HCT116 (cell line): ENCODE data around the gene RFX8. TPM values are rescaled to one million over a fixed set of nuclear protein-coding genes. Genes with fewer than 3 reads are reported as not detected.

Experiments
- ATAC-seq: fragments of 200-7000 bp; cut with Tn5 transposase; 2 replicates; pipeline ENCODE4 v1.9.1; 2020; ENCODE audit warnings: mild to moderate bottlenecking, moderate library complexity
- BruUV-seq: library from RNA; stranded (reverse); fragments of 400-500 nt; replicated peaks from 2 replicates; lab custom pipeline; 2021; lab: Mats Ljungman, UMichigan
- CTCF ChIA-PET: fragments of 300-600 bp; sonication (Branson Sonifier 250); formaldehyde crosslinking; loops from one replicate; lab custom pipeline; 2021; ENCODE audit warnings: antibody characterized with exemption; lab: Charles Lee
- POLR2A ChIA-PET: fragments of 300-600, 350-600 bp; sonication (Branson Sonifier 250); formaldehyde crosslinking; loops from one replicate; lab custom pipeline; 2021; ENCODE audit warnings: antibody characterized with exemption; lab: Charles Lee
- RAD21 ChIA-PET, 2 experiments: fragments of 300-600 bp; sonication (Branson Sonifier 250); formaldehyde crosslinking; loops; one replicate each; lab custom pipeline; 2023; ENCODE audit warnings: low total read pairs in 2 of 2; ENCODE audit not compliant: uncharacterized antibody in 2 of 2, unreplicated experiment in 2 of 2, low non-redundant PET in 1 of 2; lab: Charles Lee
- DNase-seq: peaks from one replicate; pipeline ENCODE4 v3.0.0-alpha.2; 2010; ENCODE audit warnings: low read depth, low spot score
- H2AFZ ChIP-seq: fragments of 200-600 bp; shearing (Covaris generic), sonication (generic); 2 replicates; pipeline ENCODE4 v1.6.1; 2017; ENCODE audit warnings: low read depth, mixed run types, mixed read lengths, antibody characterized with exemption, low read length; ENCODE audit not compliant: poor library complexity, severe bottlenecking
- H3K27ac ChIP-seq: 2 replicates; pipeline ENCODE4 v1.5.1; 2012; ENCODE audit warnings: low read depth, low read length
- H3K27me3 ChIP-seq: fragments of 200-600 bp; sonication (generic); 2 replicates; pipeline ENCODE4 v1.6.1; 2016; ENCODE audit warnings: mixed run types, low read length, mixed read lengths; ENCODE audit not compliant: insufficient read depth
- H3K36me3 ChIP-seq, 2 experiments: fragments of 200-500 bp in 1 of 2; fragments of 200-600 bp in 1 of 2; sonication (Bioruptor generic) in 1 of 2; sonication (generic) in 1 of 2; 2 replicates each; pipeline versions ENCODE4 v1.5.1 to v1.6.1; 2014 to 2016; ENCODE audit warnings: low read length in 2 of 2, inconsistent platforms in 1 of 2, mixed read lengths in 1 of 2, mixed run types in 1 of 2; ENCODE audit not compliant: insufficient read depth in 2 of 2, control insufficient read depth in 1 of 2
- H3K4me1 ChIP-seq, 2 experiments: fragments of 200-600 bp in 1 of 2; sonication (generic) in 1 of 2; 2 replicates each; pipeline versions ENCODE4 v1.5.1 to v1.6.1; 2012 to 2017; ENCODE audit warnings: low read length in 2 of 2, inconsistent platforms in 1 of 2, mild to moderate bottlenecking in 1 of 2, mixed read lengths in 1 of 2, mixed run types in 1 of 2, moderate library complexity in 1 of 2; ENCODE audit not compliant: insufficient read depth in 2 of 2, control insufficient read depth in 1 of 2
- H3K4me2 ChIP-seq: fragments of 200-600 bp; sonication (generic); 2 replicates; pipeline ENCODE4 v1.6.1; 2017; ENCODE audit warnings: mixed run types, low read length, mixed read lengths
- H3K4me3 ChIP-seq, 2 experiments: fragments of 200-600 bp in 1 of 2; sonication (generic) in 1 of 2; replicated peaks in 1 of 2; 2 replicates each; pipeline ENCODE4 v1.5.1; 2011 to 2016; ENCODE audit warnings: low read length in 2 of 2, control low read depth in 1 of 2, low read depth in 1 of 2, mild to moderate bottlenecking in 1 of 2, mixed read lengths in 1 of 2, mixed run types in 1 of 2
- H3K79me2 ChIP-seq: fragments of 200-600 bp; sonication (generic); 2 replicates; pipeline ENCODE4 v1.6.1; 2017; ENCODE audit warnings: mild to moderate bottlenecking, mixed run types, low read length, moderate library complexity, mixed read lengths; ENCODE audit not compliant: insufficient read depth
- H3K9ac ChIP-seq: fragments of 200-600 bp; sonication (generic); 2 replicates; pipeline ENCODE4 v1.6.1; 2016; ENCODE audit warnings: low read length, mixed read lengths
- H3K9me2 ChIP-seq: fragments of 200-600 bp; sonication (generic), shearing (Covaris generic); 2 replicates; pipeline ENCODE4 v1.6.1; 2017; ENCODE audit warnings: mixed run types, mild to moderate bottlenecking, moderate library complexity; ENCODE audit not compliant: insufficient read depth
- H3K9me3 ChIP-seq, 2 experiments: fragments of 200-500 bp in 1 of 2; fragments of 200-600 bp in 1 of 2; sonication (Bioruptor generic) in 1 of 2; sonication (generic) in 1 of 2; 2 replicates each; pipeline ENCODE4 v1.6.1; 2014 to 2017; ENCODE audit warnings: low read length in 2 of 2, mixed read lengths in 2 of 2, inconsistent platforms in 1 of 2, low read depth in 1 of 2, mild to moderate bottlenecking in 1 of 2, mixed run types in 1 of 2, moderate library complexity in 1 of 2; ENCODE audit not compliant: control insufficient read depth in 1 of 2, insufficient read depth in 1 of 2
- H4K20me1 ChIP-seq: fragments of 200-600 bp; sonication (generic), shearing (Covaris generic); 2 replicates; pipeline ENCODE4 v1.6.1; 2017; ENCODE audit warnings: mixed run types, mild to moderate bottlenecking, moderate library complexity; ENCODE audit not compliant: insufficient read depth
- ATF3 ChIP-seq: IDR thresholded peaks from 2 replicates; pipeline ENCODE4 v1.6.1; 2012
- CBX3 ChIP-seq: IDR thresholded peaks from 2 replicates; pipeline ENCODE4 v1.6.1; 2012; ENCODE audit warnings: low read depth
- CEBPB ChIP-seq: IDR thresholded peaks from 2 replicates; pipeline ENCODE4 v1.6.1; 2012; ENCODE audit warnings: low read depth
- CTCF ChIP-seq, 3 experiments: fragments of 200-600 bp in 1 of 3; sonication (generic) in 1 of 3; IDR thresholded peaks in 2 of 3; conservative IDR thresholded peaks in 1 of 3; 2 replicates each; pipeline ENCODE4 v1.5.1; 2012 to 2017; ENCODE audit warnings: low read depth in 2 of 3, low read length in 2 of 3, antibody characterized with exemption in 1 of 3, borderline replicate concordance in 1 of 3, control low read depth in 1 of 3, mild to moderate bottlenecking in 1 of 3, mixed read lengths in 1 of 3, mixed run types in 1 of 3, moderate library complexity in 1 of 3; ENCODE audit not compliant: insufficient read depth in 1 of 3
- ELF1 ChIP-seq: IDR thresholded peaks from 2 replicates; pipeline ENCODE4 v1.6.1; 2012; ENCODE audit warnings: low read depth, borderline replicate concordance
- EZH2 ChIP-seq: fragments of 200-600 bp; sonication (generic); IDR thresholded peaks from 2 replicates; pipeline ENCODE4 v1.6.1; 2017; ENCODE audit warnings: antibody characterized with exemption, mixed run types
- EZH2phosphoT487 ChIP-seq: fragments of 200-600 bp; IDR thresholded peaks from 2 replicates; pipeline ENCODE4 v1.6.1; 2018; ENCODE audit warnings: antibody characterized with exemption, borderline replicate concordance
- FOSL1 ChIP-seq: IDR thresholded peaks from 2 replicates; pipeline ENCODE4 v1.6.1; 2012; ENCODE audit warnings: low read depth
- JUND ChIP-seq: IDR thresholded peaks from 2 replicates; pipeline ENCODE4 v1.6.1; 2012
- MAX ChIP-seq: IDR thresholded peaks from 2 replicates; pipeline ENCODE4 v1.6.1; 2012
- POLR2A ChIP-seq: IDR thresholded peaks from 2 replicates; pipeline ENCODE4 v1.7.0; 2011; ENCODE audit warnings: borderline replicate concordance; ENCODE audit not compliant: insufficient read depth, insufficient read length; ENCODE audit errors: extremely low read depth
- POLR2AphosphoS5 ChIP-seq: IDR thresholded peaks from 2 replicates; pipeline ENCODE4 v1.6.1; 2011; ENCODE audit warnings: mild to moderate bottlenecking, low read depth, low read length, moderate library complexity
- RAD21 ChIP-seq: IDR thresholded peaks from 2 replicates; pipeline ENCODE4 v1.6.1; 2012; ENCODE audit warnings: low read depth, mild to moderate bottlenecking
- SIN3A ChIP-seq: IDR thresholded peaks from 2 replicates; pipeline ENCODE4 v1.6.1; 2012; ENCODE audit warnings: low read depth
- SP1 ChIP-seq: IDR thresholded peaks from 2 replicates; pipeline ENCODE4 v1.6.1; 2012; ENCODE audit warnings: low read depth
- SRF ChIP-seq: IDR thresholded peaks from 2 replicates; pipeline ENCODE4 v1.6.1; 2012; ENCODE audit warnings: low read depth
- YY1 ChIP-seq: IDR thresholded peaks from 2 replicates; pipeline ENCODE4 v1.6.1; 2011; ENCODE audit warnings: low read length, low read depth, moderate library complexity, mild to moderate bottlenecking; ENCODE audit not compliant: insufficient replicate concordance; ENCODE audit errors: extremely low read depth
- ZFX ChIP-seq: fragments of 450-650 bp; IDR thresholded peaks from 2 replicates; pipeline ENCODE4 v1.6.1; 2017
- ZNF274 ChIP-seq: fragments of 200-500 bp; sonication (Bioruptor generic); IDR thresholded peaks from 2 replicates; pipeline ENCODE4 v1.6.1; 2014; ENCODE audit warnings: mild to moderate bottlenecking, low read depth, low read length, inconsistent platforms
- intact Hi-C: fragments of 100-400 bp; cut with micrococcal nuclease; formaldehyde crosslinking; loops from 2 replicates; pipeline ENCODE4 v1.10.0; 2022
- total RNA-seq: library from RNA; stranded (reverse); gene quantifications from one replicate; pipeline ENCODE4 v1.2.1, GENCODE V29; 2021; ENCODE audit not compliant: unreplicated experiment
- TF ChIP-seq, protein P1 (sequence below): IDR thresholded peaks from 2 replicates; pipeline ENCODE4 v1.6.1; 2012; ENCODE audit warnings: low read depth

The RFX8 gene
- total RNA-seq, 1 experiment from 2014 or later = not detected

DNA sequence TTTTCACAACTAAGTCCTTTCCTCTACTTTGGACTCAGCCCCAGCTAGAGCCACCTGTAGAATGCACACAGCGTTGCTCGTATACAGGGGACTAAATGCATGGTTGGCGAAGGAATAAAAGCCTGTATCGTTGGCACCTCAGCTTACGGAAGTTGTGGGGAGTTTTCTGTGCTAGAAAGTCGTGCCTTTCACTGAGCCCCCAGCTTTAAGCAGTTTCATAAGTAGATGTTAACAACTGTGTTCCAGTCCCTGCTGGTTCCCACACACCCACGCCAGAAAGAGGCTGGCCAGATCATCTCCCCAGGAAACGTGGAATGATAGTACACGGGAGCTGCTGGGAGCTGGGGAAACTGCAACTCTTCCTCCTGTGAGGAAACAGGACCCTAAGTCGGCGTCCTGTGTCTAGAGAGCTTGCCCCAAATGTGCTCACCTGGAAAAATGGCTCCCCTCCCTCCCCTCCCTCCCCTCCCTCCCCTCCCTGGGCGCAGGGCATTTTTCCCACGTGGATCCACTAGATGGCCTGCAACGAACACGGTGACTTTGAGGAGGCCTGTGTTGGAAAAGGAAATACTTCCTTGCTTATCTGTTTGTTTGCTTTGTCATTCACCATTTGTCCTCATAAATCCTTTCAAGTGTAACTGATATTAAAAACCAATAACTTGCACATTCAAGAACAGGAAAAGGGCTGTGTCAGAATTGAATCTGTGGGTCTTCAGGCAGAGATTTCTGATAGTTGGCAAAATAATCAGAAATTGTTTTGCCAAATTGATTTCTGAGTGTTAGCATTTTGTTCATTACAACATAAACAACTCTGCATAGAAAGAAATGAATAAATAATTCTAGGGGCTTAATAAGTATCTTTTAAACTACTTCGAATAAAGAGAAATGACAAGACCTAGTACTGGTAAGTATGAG is 43.9 kb upstream of the RFX8 start:
- no peaks in the 10 kb centered on the region for H3K79me2 ChIP-seq
- H3K9me3 ChIP-seq = peaks cover 0 to 7% of the 10 kb centered on the region in 2 experiments; a peak in 1 of 4 replicates
- POLR2A ChIA-PET = no interaction called here
- RAD21 ChIA-PET = interaction anchor here in 1 of 2 experiments (0.6 kb wide), 1 partner anchor 18 kb away, joined by 3 read pairs; no protein-coding TSS in a partner anchor
- no peaks in the 10 kb centered on the region for H3K36me3 ChIP-seq
- TF ChIP-seq EZH2 (no peak), CBX3 (peak; percentile 51; the same call in 1 of the 2 replicates), SIN3A (no peak), POLR2A (no peak), ZNF274 (no peak), YY1 (peak; percentile 83), SRF (no peak), ATF3 (no peak), JUND (0 out of 2 replicates have a peak, but pooled peaks have one; percentile 9), FOSL1 (no peak), ZFX (no peak), CEBPB (no peak), SP1 (no peak), ELF1 (no peak), EZH2phosphoT487 (no peak), POLR2AphosphoS5 (no peak), MAX (peak; percentile 74), CTCF (IDR thresholded peaks at IDR 0.05 in 2 of 3, conservative IDR thresholded peaks at IDR 0.05 in 1 of 3; ENCODE audit: borderline replicate concordance in 1 of 3, insufficient read depth in 1 of 3, low read depth in 2 of 3, low read length in 2 of 3) (peak; percentile 48 to 76 (median 58); a peak in 4 of 6 replicates), RAD21 (peak; percentile 87)
- TF ChIP-seq, protein P1, sequence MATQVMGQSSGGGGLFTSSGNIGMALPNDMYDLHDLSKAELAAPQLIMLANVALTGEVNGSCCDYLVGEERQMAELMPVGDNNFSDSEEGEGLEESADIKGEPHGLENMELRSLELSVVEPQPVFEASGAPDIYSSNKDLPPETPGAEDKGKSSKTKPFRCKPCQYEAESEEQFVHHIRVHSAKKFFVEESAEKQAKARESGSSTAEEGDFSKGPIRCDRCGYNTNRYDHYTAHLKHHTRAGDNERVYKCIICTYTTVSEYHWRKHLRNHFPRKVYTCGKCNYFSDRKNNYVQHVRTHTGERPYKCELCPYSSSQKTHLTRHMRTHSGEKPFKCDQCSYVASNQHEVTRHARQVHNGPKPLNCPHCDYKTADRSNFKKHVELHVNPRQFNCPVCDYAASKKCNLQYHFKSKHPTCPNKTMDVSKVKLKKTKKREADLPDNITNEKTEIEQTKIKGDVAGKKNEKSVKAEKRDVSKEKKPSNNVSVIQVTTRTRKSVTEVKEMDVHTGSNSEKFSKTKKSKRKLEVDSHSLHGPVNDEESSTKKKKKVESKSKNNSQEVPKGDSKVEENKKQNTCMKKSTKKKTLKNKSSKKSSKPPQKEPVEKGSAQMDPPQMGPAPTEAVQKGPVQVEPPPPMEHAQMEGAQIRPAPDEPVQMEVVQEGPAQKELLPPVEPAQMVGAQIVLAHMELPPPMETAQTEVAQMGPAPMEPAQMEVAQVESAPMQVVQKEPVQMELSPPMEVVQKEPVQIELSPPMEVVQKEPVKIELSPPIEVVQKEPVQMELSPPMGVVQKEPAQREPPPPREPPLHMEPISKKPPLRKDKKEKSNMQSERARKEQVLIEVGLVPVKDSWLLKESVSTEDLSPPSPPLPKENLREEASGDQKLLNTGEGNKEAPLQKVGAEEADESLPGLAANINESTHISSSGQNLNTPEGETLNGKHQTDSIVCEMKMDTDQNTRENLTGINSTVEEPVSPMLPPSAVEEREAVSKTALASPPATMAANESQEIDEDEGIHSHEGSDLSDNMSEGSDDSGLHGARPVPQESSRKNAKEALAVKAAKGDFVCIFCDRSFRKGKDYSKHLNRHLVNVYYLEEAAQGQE = no peak
- TF ChIP-seq, all 23 proteins: peak for 6
- H4K20me1 ChIP-seq = no peaks in the 10 kb centered on the region
- H3K27ac ChIP-seq = no peak overlapping the region
- H3K4me1 ChIP-seq = peaks cover 8 to 30% of the 10 kb centered on the region in 2 experiments; a peak in 3 of 4 replicates
- intact Hi-C loops = loop anchor here (1.0 to 5.0 kb wide), 2 partner anchors 102 to 313 kb away; no protein-coding TSS in a partner anchor
- CTCF ChIA-PET = interaction anchor here (0.9 to 1.3 kb wide), 4 partner anchors 311 to 315 kb away, joined by 3 to 9 read pairs (median 4); no protein-coding TSS in a partner anchor
- DNase-seq (peak; percentile 40), ATAC-seq (peak; percentile 84)
- H3K4me3 ChIP-seq = peak overlapping the region in 1 of 2 experiments; percentile 20; a peak in 1 of 4 replicates
- no peaks in the 10 kb centered on the region for H3K27me3 ChIP-seq
- H3K4me2 ChIP-seq = peak overlapping the region; percentile 67
- no peaks in the 10 kb centered on the region for H3K9me2 ChIP-seq
- peak overlapping the region; percentile 95 for H2AFZ ChIP-seq
- peak overlapping the region; percentile 29 for H3K9ac ChIP-seq
- BruUV-seq = no TSS peak
